GM12875 (cell line): Measurements from ENCODE around the gene VPS29.
"Not testable (repeated sequence)": the region's sequence is repeated elsewhere in the genome, so short reads cannot be mapped to it uniquely, and the experiment has no call there.

Experiments used
- H3K4me3 ChIP-seq: one replicate; pipeline ENCODE4 v1.5.1; 2011; ENCODE audit warnings: low read depth, low read length, control low read depth
- TF ChIP-seq, protein P1 (sequence below): IDR thresholded peaks from 2 replicates; pipeline ENCODE4 v1.5.1; 2011; ENCODE audit warnings: low read depth, mild to moderate bottlenecking, control low read depth, inconsistent platforms, low read length, moderate library complexity, borderline replicate concordance; ENCODE audit not compliant: insufficient read depth

Gene VPS29

DNA sequence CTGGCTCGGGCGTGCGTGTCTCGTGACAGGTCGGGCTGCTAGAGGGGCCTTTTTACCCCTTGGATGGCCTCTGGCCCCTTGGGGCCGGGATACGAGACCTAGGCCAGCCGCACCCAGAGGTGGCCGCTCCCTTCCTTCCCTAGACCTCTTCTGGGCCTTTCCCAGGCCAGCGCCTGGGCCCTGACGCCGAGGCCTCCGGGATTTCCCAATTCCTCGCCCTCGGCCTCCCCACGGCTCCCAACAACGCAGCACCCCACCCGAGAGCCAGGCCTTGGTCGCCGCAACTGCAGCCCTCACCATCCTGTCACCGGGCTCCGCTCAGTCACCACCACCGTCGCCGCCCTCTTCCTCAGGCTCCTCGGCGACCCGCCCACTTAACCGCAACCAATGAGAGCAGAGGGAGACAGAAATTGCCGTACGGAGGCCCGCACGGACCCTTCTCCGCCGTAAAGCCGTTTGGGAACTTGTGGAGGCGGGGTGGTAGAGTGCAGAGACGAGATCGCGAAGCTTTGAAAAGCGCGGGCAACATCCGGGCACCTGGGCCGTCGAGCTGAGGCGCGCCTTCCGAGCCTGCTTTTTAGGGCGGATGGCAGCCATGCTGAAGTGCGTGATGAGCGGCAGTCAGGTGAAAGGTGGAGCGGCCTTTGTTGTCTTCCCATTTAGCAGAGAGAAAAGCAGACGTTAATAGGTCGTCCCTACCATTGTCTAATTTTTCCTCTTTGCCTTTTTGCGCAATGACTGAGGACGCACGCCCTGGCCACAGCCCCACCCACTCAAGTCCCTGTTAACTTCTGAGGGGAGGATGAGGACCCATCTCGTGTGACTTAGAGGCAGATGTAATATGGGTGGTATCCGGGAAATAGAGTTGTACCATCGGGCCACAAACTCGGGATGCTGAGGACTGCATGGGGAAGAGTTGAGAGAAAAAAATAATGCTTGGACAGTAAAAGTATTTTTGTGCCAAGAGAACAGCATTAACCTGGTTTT, at the start of gene VPS29, which contains the start of gene RAD9B:
Gene VPS29 (minus strand): TSS at position 360 of the 987 bp plus-strand sequence. CDS start 60 bp downstream, at position 300.
Gene RAD9B (plus strand): TSS at position 580 of the 987 bp plus-strand sequence. CDS start 7 bp downstream, at position 587.
- TF ChIP-seq, protein P1, sequence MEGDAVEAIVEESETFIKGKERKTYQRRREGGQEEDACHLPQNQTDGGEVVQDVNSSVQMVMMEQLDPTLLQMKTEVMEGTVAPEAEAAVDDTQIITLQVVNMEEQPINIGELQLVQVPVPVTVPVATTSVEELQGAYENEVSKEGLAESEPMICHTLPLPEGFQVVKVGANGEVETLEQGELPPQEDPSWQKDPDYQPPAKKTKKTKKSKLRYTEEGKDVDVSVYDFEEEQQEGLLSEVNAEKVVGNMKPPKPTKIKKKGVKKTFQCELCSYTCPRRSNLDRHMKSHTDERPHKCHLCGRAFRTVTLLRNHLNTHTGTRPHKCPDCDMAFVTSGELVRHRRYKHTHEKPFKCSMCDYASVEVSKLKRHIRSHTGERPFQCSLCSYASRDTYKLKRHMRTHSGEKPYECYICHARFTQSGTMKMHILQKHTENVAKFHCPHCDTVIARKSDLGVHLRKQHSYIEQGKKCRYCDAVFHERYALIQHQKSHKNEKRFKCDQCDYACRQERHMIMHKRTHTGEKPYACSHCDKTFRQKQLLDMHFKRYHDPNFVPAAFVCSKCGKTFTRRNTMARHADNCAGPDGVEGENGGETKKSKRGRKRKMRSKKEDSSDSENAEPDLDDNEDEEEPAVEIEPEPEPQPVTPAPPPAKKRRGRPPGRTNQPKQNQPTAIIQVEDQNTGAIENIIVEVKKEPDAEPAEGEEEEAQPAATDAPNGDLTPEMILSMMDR, result no peak
- peak within 1 kb of the TSS; percentile 97 for H3K4me3 ChIP-seq

DNA sequence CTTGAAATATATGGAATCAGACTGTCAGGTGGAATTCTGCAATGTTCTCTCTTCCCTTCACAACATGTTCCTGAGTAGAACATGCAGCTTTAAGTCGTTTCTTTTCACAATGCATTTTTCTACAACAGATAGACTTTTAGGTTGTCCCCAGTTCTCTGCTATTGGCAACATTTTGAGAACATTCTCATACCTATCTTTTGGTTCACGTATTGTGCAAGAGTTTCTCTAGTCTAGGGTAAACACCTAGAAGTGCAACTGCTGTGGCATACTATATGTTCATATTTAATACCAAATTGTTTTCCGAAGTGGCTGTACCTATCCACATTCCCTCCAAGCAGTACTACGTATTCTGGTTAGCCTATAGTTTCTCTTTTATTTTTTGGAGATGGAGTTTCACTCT, 49.1 kb upstream of the VPS29 start:
- no peak overlapping the region for H3K4me3 ChIP-seq
- TF ChIP-seq, protein P1, result no peak

DNA sequence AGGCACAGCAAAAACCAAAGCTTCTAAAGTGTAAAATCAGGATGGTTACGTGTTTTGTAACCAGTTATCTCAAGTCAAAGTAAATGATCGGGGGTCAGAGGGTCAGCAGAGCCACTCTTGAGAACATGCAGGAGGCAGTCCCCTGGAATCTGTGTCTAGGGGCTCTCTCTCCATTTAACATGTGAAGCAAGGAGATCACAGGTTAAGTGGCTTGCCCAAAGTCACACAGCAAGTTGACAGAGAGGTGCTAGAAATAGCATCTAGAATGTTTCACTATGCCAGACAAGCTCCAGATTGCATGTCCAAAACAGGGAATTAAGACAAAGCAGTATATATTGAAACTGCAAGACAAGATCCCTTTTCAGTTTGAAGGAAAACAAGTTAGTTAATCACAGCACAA, 47.8 kb upstream of the VPS29 start:
- TF ChIP-seq, protein P1, result no peak
- no peak overlapping the region for H3K4me3 ChIP-seq

DNA sequence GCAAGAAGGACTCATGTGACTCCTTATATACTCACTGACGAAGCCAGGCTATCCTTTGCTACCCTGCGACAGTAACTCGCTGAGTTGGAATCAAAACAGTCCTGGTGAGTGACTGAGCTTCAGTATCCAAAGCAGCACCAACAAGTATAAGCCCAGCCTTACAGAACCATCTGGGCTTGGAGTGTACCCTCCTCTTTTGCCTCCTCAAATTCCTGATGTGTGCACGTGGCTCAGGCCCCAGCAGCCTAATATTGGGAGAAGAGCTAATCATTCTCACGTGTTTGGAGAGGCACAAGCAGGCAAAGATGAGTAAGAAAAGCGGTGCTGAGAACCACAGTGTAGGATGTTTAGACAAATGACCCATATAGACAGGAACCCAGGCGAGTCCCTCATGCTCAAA, 46.8 kb upstream of the VPS29 start:
- TF ChIP-seq, protein P1, result no peak
- H3K4me3 ChIP-seq, result no peak overlapping the region

DNA sequence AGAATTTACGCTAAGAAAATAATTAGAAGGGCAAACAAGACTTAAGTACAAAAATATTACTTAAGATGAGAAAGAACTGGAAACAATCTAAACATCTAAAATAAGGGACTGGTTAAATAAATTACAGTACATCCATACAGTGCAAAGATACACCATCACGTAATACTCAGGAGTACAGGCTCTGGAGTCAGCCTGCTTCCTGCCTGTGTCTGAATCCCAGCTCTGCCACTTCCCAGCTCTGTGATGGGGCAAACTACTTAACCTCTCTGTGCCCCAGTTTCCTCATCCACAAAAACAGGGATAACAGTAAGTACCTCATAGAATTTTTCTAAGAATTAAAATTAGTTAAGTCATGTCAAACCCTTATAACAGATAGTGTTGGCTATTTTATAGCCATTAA, 45.2 kb upstream of the VPS29 start:
- TF ChIP-seq, protein P1, result no peak
- H3K4me3 ChIP-seq, result no peak overlapping the region

DNA sequence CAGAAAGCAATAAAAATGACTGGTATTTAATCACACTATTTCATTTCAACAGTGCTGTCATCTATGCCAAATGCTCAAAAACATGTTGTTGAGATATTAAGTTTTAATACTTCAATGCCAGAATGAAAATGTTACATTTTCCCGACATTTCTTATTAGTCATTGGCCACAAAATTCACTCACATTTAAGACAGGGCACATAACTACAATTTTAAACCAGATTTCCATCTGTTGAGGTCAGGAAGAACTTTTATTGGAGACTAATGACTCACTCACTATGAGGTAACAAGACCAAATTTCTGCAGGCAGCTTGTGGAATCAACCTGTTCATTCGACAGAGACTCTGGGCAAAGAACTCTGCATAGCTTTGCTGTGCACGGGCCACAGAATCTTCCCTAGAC, 44.4 kb upstream of the VPS29 start:
- TF ChIP-seq, protein P1, result no peak
- no peak overlapping the region for H3K4me3 ChIP-seq

DNA sequence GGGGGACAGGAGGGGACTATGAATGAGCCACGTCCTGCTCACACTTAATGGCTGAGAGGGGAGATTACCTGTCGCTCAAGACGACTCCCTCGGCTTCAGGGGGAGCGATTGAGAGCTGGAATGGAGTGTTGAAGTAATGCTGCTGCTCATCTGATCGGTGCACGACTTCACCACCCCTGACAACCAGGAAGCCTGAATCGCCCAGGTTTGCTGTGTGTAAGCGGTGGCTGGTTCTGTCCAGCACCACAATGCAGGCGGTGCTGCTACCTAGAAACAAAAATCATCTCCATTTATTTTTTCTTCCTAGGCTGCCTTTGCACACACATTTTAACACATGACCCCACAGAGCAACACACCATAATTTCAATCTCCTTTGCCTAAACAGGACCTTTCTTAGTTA, 43.9 kb upstream of the VPS29 start:
- TF ChIP-seq, protein P1, result no peak
- no peak overlapping the region for H3K4me3 ChIP-seq

DNA sequence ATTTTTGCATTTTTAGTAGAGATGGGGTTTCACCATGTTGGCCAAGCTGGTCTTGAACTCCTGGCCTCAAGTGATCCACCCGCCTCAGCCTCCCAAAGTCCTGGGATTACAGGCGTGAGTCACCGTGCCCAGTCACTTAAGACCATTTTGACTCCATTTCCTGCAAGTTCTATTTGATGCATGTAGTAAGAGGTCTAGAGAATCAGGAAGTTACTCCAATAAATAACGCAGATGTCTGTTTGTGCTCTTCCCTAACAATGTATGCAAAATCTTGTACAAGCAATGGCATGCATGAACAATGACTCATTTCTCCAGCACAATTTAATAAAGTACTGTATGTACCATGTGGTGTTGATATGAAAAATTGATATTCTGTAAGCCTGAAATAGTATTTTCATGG, 43.3 kb upstream of the VPS29 start:
- H3K4me3 ChIP-seq, result not testable (repeated sequence)
